ENCODE results near the gene DGKG. TPM values are rescaled to one million over a fixed set of nuclear protein-coding genes. Genes with fewer than 3 reads are reported as not detected.

DGKG gene
- total and polyA plus RNA-seq, 2 donors (not counting 1 experiment from before 2014, with no cell fraction given) = 0.67 to 10.9 TPM

GRCh38 chr3:186329589-186329988 is 32.4 kb downstream of the DGKG start:
- H4K20me1 ChIP-seq (ENCODE audit: control insufficient read depth, insufficient read depth, low read length, poor library complexity, severe bottlenecking) = no peaks in the 10 kb centered on the region
- H3K9me3 ChIP-seq (ENCODE audit: control extremely low read depth in 1 of 3, control insufficient read depth in 2 of 3, insufficient read depth in 1 of 3, low read length in 2 of 3) = no peaks in the 10 kb centered on the region
- TF ChIP-seq CTCF (IDR thresholded peaks at IDR 0.05) (no peak), EZH2 (IDR thresholded peaks at IDR 0.05; ENCODE audit: borderline replicate concordance, insufficient read depth, low read depth, low read length, poor library complexity, severe bottlenecking) (no peak)
- Mint-ChIP-seq H3K4me1 (peaks cover 20% of the 10 kb centered on the region), H3K27me3 (no peaks in the 10 kb centered on the region), H3K4me3 (no peak overlapping the region), H3K9me3 (ENCODE audit: insufficient read depth) (no peaks in the 10 kb centered on the region), H3K27ac (no peak overlapping the region)
- CTCF ChIA-PET = no interaction called here
- no peak overlapping the region for H3K4me3 ChIP-seq (ENCODE audit: control extremely low read depth in 1 of 5, extremely low read depth in 1 of 5, insufficient read depth in 1 of 5, low read depth in 2 of 5, low read length in 4 of 5)
- H3K36me3 ChIP-seq (replicated peaks in 1 of 2; ENCODE audit: control extremely low read depth in 1 of 2, control insufficient read depth in 1 of 2, extremely low read depth in 1 of 2, insufficient read depth in 2 of 2, low read length in 1 of 2) = no peaks in the 10 kb centered on the region
- no peak overlapping the region for H3K4me2 ChIP-seq (replicated peaks; ENCODE audit: low read depth, low read length, poor library complexity, severe bottlenecking)
- no peak for ATAC-seq (ENCODE audit: low read depth)
- no peak for DNase-seq
- intact Hi-C loops (cut with micrococcal nuclease) = no loop called here
- peaks cover 0 to 8% of the 10 kb centered on the region in 2 donors for H3K4me1 ChIP-seq (ENCODE audit: control insufficient read depth in 2 of 2, insufficient read depth in 2 of 2, low read length in 2 of 2)
- POLR2A ChIA-PET = no interaction called here
- WGBS (ENCODE audit: insufficient coverage) = 100% methylated on average over 1 of the region's 1 CpG
- H3K27ac ChIP-seq (ENCODE audit: low read length in 2 of 2) = no peak overlapping the region
- no peak overlapping the region for H2AFZ ChIP-seq (ENCODE audit: insufficient read depth, low read depth, low read length, poor library complexity, severe bottlenecking)
- no peak overlapping the region for H3K9ac ChIP-seq (ENCODE audit: low read length)
- no peaks in the 10 kb centered on the region for H3K27me3 ChIP-seq (replicated peaks in 1 of 4; ENCODE audit: control extremely low read depth in 1 of 4, control insufficient read depth in 3 of 4, insufficient read depth in 4 of 4, low read length in 3 of 4)
- no peaks in the 10 kb centered on the region for H3K79me2 ChIP-seq (ENCODE audit: control insufficient read depth, insufficient read depth, low read length)

- Histone ChIP-seq H3K9me3 (ENCODE audit: control extremely low read depth in 1 of 3, control insufficient read depth in 2 of 3, insufficient read depth in 1 of 3, low read length in 2 of 3) (no peaks in the 10 kb centered on the region), H3K4me3 (ENCODE audit: control extremely low read depth in 1 of 5, extremely low read depth in 1 of 5, insufficient read depth in 1 of 5, low read depth in 2 of 5, low read length in 4 of 5) (no peak overlapping the region), H3K9ac (ENCODE audit: low read length) (no peak overlapping the region), H3K4me1 (ENCODE audit: control insufficient read depth in 2 of 2, insufficient read depth in 2 of 2, low read length in 2 of 2) (peaks cover 0 to 8% of the 10 kb centered on the region in 2 donors), H2AFZ (ENCODE audit: insufficient read depth, low read depth, low read length, poor library complexity, severe bottlenecking) (no peak overlapping the region), H3K79me2 (ENCODE audit: control insufficient read depth, insufficient read depth, low read length) (no peaks in the 10 kb centered on the region), H4K20me1 (ENCODE audit: control insufficient read depth, insufficient read depth, low read length, poor library complexity, severe bottlenecking) (no peaks in the 10 kb centered on the region), H3K36me3 (replicated peaks in 1 of 2; ENCODE audit: control extremely low read depth in 1 of 2, control insufficient read depth in 1 of 2, extremely low read depth in 1 of 2, insufficient read depth in 2 of 2, low read length in 1 of 2) (no peaks in the 10 kb centered on the region), H3K27ac (ENCODE audit: low read length in 2 of 2) (no peak overlapping the region), H3K27me3 (replicated peaks in 1 of 4; ENCODE audit: control extremely low read depth in 1 of 4, control insufficient read depth in 3 of 4, insufficient read depth in 4 of 4, low read length in 3 of 4) (no peaks in the 10 kb centered on the region), H3K4me2 (replicated peaks; ENCODE audit: low read depth, low read length, poor library complexity, severe bottlenecking) (no peak overlapping the region)
- ChIA-PET CTCF (interaction anchor here (0.7 to 0.9 kb wide), 2 partner anchors 11 to 190 kb away, joined by 3 to 4 read pairs; no protein-coding TSS in a partner anchor), POLR2A (no interaction called here)
- ATAC-seq (ENCODE audit: low read depth) (no peak), DNase-seq (no peak)
- TF ChIP-seq EZH2 (IDR thresholded peaks at IDR 0.05; ENCODE audit: borderline replicate concordance, insufficient read depth, low read depth, low read length, poor library complexity, severe bottlenecking) (no peak), CTCF (IDR thresholded peaks at IDR 0.05) (no peak)
- Mint-ChIP-seq H3K9me3 (ENCODE audit: insufficient read depth) (no peaks in the 10 kb centered on the region), H3K27ac (no peak overlapping the region), H3K27me3 (no peaks in the 10 kb centered on the region), H3K4me1 (peaks cover 17% of the 10 kb centered on the region), H3K4me3 (no peak overlapping the region)
- WGBS (ENCODE audit: insufficient coverage) = no CpG with 5 or more reads among the region's 2 CpGs
- intact Hi-C loops (cut with micrococcal nuclease) = no loop called here
Measured at GRCh38 chr3:186327912-186328487, 34.0 kb downstream of the DGKG start.

Measured in B cell (primary cell).